Measurements from ENCODE around the gene ZMIZ1.

ZMIZ1 gene

DNA sequence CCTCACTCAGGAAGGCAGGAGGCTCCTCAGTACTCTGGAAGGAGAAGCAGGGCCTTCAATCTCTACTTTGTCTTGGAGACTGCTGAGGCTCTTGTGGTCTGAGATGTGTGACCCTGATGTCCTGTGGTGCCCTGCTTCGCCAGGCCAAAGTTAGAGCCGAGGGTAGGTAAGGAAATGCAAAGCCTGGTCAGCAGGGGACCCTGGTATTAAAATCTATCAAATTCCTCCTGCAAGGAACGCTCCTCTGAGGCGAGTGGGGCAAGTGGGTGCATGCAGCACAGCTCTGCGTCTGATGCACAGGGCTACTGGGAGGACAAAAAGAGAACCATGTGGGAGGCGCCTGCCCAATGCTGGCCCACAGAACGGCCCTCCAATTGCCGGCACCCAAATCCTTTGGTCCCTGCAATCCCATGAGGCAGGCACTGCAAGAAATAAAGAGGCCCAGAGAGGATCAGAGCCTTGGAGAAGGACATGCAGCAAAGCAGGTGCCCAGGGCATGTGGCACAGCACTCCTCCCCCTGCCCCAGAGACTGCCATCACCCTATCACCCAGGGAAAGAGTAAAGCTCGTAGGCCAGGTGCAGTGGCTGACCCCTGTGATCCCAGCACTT, 23.1 kb upstream of the ZMIZ1 start:
- peaks cover 8% of the 10 kb centered on the region for H3K27me3 ChIP-seq (replicated peaks)
- TF ChIP-seq, protein P1, sequence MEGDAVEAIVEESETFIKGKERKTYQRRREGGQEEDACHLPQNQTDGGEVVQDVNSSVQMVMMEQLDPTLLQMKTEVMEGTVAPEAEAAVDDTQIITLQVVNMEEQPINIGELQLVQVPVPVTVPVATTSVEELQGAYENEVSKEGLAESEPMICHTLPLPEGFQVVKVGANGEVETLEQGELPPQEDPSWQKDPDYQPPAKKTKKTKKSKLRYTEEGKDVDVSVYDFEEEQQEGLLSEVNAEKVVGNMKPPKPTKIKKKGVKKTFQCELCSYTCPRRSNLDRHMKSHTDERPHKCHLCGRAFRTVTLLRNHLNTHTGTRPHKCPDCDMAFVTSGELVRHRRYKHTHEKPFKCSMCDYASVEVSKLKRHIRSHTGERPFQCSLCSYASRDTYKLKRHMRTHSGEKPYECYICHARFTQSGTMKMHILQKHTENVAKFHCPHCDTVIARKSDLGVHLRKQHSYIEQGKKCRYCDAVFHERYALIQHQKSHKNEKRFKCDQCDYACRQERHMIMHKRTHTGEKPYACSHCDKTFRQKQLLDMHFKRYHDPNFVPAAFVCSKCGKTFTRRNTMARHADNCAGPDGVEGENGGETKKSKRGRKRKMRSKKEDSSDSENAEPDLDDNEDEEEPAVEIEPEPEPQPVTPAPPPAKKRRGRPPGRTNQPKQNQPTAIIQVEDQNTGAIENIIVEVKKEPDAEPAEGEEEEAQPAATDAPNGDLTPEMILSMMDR (IDR thresholded peaks at IDR 0.05; ENCODE audit: low read depth, low read length, missing control alignments), result no peak
- in situ Hi-C loops (cut with HindIII; ENCODE audit: low pct_ligation_motif_present, low sequenced_read_pairs), result no loop called here
- no peaks in the 10 kb centered on the region for H3K36me3 ChIP-seq (replicated peaks)
- no peak overlapping the region for H3K27ac ChIP-seq
- DNase-seq, result no peak
- no peak overlapping the region for H3K4me3 ChIP-seq (ENCODE audit: low read depth, low read length)

GRCh38 chr10:79046326-79046725, 22.4 kb upstream of the ZMIZ1 start:
- no peak overlapping the region for H3K4me3 ChIP-seq (ENCODE audit: low read depth, low read length)
- peaks cover 5% of the 10 kb centered on the region for H3K27me3 ChIP-seq (replicated peaks)
- TF ChIP-seq, protein P1 (IDR thresholded peaks at IDR 0.05; ENCODE audit: low read depth, low read length, missing control alignments), result no peak
- H3K27ac ChIP-seq, result no peak overlapping the region
- in situ Hi-C loops (cut with HindIII; ENCODE audit: low pct_ligation_motif_present, low sequenced_read_pairs), result no loop called here
- no peak for DNase-seq
- H3K36me3 ChIP-seq (replicated peaks), result no peaks in the 10 kb centered on the region

DNA sequence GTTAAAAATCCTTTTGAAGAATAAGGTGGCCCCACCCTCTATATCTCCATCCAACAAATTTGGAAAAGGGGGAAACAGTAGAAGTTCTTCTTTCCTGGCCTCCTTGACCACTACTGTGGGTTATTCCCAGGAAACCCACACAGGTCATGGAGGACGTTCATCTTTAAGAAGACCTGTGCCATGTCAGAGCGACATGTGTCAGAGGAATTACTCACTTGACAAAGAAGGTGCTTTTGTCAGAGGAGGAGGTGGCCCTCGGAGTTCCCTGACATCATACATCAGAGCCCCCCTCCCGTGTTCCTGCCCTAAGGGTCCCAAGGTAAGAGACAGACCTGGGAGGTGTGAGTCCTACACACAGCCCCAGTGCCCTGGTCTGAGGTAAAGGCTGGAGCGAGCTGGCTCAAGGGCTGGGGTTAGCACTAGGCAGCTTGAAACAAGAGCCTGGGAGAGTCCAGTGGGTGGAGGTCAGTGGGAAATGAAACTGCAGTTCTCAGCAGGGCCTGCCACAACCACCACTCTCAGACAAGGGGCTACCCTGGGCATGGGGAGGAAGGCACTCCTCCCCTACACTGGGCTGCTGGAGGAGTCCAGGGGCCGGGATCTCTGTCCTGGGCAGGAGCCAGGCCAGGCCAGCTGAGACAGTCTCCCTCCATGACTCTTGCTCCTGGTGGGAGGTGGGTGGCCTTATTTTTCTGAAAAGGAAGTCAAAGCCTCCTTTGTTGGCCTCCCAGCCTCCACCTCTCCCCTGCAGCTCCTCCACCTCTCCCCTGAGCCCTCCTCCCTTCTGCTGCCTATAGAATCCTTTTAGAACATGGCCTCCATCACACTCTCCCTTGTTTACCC, 21.8 kb upstream of the ZMIZ1 start:
- DNase-seq, result no peak

DNA sequence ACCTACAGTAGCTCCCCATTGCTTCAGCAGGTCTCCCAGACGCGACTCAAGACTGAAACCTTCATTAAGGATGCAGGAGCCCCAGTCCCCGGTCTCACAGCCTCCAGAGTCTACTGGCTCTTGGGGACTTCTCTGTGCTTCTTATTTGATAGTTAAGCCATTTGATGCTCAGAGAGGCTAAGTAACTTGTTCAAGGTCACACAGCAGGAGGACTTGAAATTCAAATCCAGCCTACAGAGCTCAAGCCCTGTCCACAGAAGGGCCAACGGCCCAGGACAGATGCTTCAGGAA, 21.2 kb upstream of the ZMIZ1 start:
- DNase-seq, result no peak
- Histone ChIP-seq H3K36me3 (replicated peaks) (no peaks in the 10 kb centered on the region), H3K27me3 (replicated peaks) (peaks cover 4% of the 10 kb centered on the region), H3K27ac (no peak overlapping the region), H3K4me3 (ENCODE audit: low read depth, low read length) (no peak overlapping the region)
- in situ Hi-C loops (cut with HindIII; ENCODE audit: low pct_ligation_motif_present, low sequenced_read_pairs), result no loop called here
- TF ChIP-seq, protein P1 (IDR thresholded peaks at IDR 0.05; ENCODE audit: low read depth, low read length, missing control alignments), result no peak

More for the DNA sequence above, 21.8 kb upstream of the ZMIZ1 start:
- no peak overlapping the region for H3K4me3 ChIP-seq (ENCODE audit: low read depth, low read length)
- TF ChIP-seq, protein P1 (IDR thresholded peaks at IDR 0.05; ENCODE audit: low read depth, low read length, missing control alignments), result no peak
- H3K27ac ChIP-seq, result no peak overlapping the region
- peaks cover 4% of the 10 kb centered on the region for H3K27me3 ChIP-seq (replicated peaks)
- in situ Hi-C loops (cut with HindIII; ENCODE audit: low pct_ligation_motif_present, low sequenced_read_pairs), result no loop called here
- H3K36me3 ChIP-seq (replicated peaks), result no peaks in the 10 kb centered on the region

GRCh38 chr10:79047875-79048638, 20.7 kb upstream of the ZMIZ1 start:
- DNase-seq, result no peak
- H3K4me3 ChIP-seq (ENCODE audit: low read depth, low read length), result no peak overlapping the region
- H3K27me3 ChIP-seq (replicated peaks), result peaks cover 4% of the 10 kb centered on the region
- in situ Hi-C loops (cut with HindIII; ENCODE audit: low pct_ligation_motif_present, low sequenced_read_pairs), result no loop called here
- no peaks in the 10 kb centered on the region for H3K36me3 ChIP-seq (replicated peaks)
- TF ChIP-seq, protein P1 (IDR thresholded peaks at IDR 0.05; ENCODE audit: low read depth, low read length, missing control alignments), result no peak
- H3K27ac ChIP-seq, result no peak overlapping the region

Measured in brain microvascular endothelial cell (primary cell).